NCI-H748 treated with DMSO at 0.1 percent for 48 hours (cell line): ENCODE results near the gene OR4S1.
A peak's percentile ranks its signal among the peaks of the same experiment; 100 is the strongest.
"Not testable (repeated sequence)": the region's sequence is repeated elsewhere in the genome, so short reads cannot be mapped to it uniquely, and the experiment has no call there.

Source experiments
- DNase-seq: peaks from one replicate; lab custom pipeline; 2025; lab: John Stamatoyannopoulos, UW

The OR4S1 gene, protein sequence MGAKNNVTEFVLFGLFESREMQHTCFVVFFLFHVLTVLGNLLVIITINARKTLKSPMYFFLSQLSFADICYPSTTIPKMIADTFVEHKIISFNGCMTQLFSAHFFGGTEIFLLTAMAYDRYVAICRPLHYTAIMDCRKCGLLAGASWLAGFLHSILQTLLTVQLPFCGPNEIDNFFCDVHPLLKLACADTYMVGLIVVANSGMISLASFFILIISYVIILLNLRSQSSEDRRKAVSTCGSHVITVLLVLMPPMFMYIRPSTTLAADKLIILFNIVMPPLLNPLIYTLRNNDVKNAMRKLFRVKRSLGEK

DNA sequence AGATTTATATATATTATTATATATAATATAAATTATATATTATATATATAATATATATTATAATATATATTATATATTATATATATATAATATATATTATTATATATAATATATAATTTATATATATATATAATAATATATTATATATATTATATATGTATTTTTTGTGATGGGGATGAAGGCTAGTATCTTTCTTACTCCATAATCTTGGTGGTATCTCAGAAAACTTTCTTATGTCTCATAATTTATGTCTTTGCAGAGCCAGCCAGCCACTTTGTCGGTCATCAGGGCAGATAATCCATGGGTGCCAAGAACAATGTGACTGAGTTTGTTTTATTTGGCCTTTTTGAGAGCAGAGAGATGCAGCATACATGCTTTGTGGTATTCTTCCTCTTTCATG lies at the start of gene OR4S1:
TSS of gene OR4S1 (plus strand) at position 301 of the 400 bp plus-strand sequence. CDS start at position 301, 0 bp downstream.
- no peak for DNase-seq

DNA sequence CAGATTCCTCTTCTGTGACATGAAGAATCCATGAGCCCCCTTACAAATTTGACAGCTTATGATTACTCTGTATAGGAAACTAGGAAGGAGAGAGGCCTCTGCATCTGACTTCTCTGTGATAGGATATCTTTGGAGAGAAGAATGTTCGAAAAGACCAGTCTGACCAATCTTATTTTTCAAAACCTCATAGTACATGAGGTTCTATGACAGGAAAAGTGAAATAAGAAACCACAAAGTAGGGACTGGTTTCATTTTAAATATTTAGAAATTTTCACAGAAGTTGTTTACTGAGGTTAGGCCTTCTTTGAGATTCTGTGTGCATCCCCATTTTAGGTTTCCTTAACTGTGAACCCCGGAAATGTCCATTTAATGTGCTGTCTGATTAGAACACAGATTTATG lies 44.4 kb upstream of the OR4S1 start:
- no peak for DNase-seq

DNA sequence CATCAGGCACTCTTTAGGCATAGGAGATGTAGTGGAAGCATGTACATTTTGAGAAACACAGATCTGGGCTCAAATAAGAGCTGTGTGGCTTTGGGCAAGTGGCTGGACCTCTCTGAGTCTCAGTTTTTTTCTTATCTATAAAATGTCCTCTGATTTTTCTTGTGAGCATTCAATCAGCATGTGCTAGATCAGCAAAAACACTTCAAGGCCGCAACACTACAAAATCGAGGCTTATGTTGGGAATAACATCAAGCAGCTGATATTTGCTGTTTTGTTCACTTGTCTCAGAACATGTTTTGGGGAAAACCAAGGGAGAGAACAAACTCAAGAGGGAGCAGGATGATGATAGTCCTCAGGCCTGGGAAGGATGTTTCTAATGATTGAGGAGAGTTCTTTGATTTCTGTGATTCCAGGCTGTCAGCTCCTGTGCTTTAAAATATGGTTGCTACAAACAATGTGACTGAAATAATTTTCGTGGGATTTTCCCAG lies 42.6 kb upstream of the OR4S1 start, which contains the start of gene OR4X1:
TSS of gene OR4X1 (plus strand) at position 439 of the 489 bp plus-strand sequence. CDS start at position 439, 0 bp downstream.
- no peak for DNase-seq

GRCh38 chr11:48270621-48271020 lies 35.4 kb upstream of the OR4S1 start:
- no peak for DNase-seq

DNA sequence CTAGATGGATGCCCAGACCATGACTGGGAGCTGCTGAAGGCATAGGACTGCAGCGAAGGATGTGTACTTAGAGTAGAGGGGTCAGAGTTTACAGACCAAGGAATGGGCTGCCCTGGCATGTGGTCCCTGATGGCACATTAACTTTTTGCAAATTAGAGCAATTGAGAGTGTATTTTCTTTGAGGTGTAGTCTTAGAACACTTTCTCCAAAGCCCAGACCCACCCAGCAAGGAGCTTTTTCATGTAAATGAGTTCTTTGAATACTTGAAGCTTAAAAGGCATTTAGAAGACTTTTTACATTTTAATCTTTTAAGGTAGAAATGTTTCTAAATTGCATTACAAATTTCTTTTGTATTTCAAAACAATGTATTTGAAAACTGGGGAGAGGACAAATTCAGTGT lies 33.4 kb upstream of the OR4S1 start:
- no peak for DNase-seq

DNA sequence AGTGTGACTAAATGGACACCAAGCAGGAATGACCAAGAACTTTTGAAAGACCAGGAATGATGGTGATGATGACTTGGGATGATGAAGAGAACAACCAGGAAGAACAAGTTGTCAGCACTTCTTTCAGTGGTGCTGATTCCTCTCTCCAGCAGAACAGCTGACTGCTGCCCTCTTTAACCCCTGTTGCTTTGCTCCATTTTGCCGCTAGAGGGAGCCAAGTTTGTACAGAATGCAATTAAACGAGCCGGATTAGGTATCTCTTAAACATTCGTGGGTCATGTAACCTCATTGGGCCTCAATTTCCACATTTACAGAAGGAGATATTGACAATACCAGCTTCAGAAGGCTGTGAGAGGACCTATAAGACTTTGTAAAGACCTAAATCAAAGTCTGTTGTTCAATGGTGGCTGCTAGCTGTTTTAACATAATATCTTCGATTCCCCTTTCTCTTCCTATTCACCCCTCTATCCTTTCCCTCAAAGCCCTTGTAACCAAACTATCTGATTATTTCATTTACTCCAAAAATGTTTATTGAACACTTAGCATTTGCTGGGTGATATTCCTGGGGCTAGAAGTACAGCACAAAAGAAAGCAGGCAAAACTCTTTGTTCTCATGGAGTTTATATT lies 1.9 kb downstream of the OR4S1 start:
- DNase-seq: peak; percentile 51

DNA sequence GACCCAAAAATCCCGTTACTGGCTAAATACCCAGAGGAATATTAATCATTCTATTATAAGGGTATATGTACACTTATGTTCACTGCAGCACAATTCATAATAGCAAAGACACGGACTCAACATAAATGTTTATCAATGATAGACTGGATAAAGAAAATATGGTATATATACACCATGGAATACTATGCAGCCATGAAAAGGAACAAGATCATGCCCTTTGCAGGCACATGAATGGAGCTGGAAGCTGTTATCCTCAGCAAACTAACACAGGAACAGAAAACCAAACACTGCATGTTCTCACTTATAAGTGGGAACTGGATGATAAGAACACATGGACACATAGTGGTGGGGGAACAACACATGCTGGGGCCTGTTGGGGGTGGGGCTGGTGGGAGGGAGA lies 7.6 kb downstream of the OR4S1 start:
- not testable (repeated sequence) for DNase-seq

DNA sequence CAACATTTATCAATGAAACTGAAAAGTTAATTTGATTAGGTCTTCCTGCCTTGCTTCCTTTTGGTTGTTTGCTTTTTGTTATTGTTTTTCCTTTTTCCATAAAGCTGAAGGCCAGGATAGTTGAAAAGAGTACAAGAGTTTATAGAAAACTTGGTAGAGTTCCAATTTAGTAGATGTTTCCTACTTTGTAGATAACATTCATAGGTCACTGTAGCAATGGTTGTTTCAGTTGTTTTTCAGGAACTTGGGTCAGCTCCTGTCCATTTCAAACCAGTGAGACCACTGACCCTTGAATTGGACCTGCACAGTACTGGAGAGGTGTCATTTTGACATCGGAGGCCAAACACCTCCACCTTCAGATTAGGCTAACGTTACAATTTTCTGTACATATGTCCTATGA lies 13.8 kb downstream of the OR4S1 start:
- not testable (repeated sequence) for DNase-seq

GRCh38 chr11:48324620-48325019 lies 18.6 kb downstream of the OR4S1 start, which contains the start of gene OR4C3:
Gene OR4C3 (plus strand): TSS chr11:48324920. CDS start chr11:48325022, 102 bp downstream.
- not testable (repeated sequence) for DNase-seq

DNA sequence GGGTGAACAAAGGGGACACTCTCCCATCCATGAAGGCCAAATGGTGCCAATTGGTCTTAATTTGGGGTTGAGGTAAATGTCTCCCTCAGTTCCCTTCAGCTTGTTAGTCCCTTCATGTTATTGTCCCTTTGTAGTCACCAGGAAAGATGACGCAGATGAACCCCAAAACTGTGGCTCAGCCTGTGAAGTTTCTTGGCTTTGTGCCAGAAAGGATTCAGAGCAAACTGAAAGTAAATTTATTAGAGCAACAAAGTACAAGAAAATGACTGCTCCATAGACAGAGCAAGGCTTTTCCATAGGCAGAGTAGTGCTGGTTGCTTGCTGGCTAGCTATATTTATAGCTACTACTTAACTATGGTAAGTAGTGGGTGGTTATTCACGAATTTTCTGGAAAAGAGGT lies 35.4 kb downstream of the OR4S1 start:
- no peak for DNase-seq

GRCh38 chr11:48342505-48342904 lies 36.5 kb downstream of the OR4S1 start:
- DNase-seq: not testable (repeated sequence)

GRCh38 chr11:48346286-48346685 lies 40.3 kb downstream of the OR4S1 start:
- not testable (repeated sequence) for DNase-seq

- no peak for DNase-seq
Measured at GRCh38 chr11:48354013-48354412, 48.0 kb downstream of the OR4S1 start.

DNA sequence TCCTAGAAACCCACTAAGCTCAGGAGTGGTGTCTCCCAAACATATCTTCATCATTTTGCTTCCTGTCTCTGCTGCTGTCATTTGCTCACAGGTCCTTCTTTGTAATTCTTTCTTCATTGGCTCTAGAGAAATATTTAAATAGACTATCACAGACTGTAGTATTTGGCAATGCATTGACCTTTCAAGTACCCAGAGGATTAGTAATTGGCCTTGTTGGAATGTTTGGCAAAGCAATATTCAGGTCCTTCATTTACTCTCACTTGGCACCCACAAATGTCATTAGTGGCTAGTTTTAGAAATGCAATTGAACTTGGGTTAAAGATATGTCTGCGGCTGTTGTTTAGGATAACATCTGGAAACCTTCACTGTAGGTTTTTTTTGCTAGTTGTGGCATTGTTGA lies 48.7 kb downstream of the OR4S1 start:
- DNase-seq: no peak
